Sigmoid colon (tissue), 7 donors: ENCODE data around the gene OR10C1. TPM values are rescaled to one million over a fixed set of nuclear protein-coding genes. Genes with fewer than 3 reads are reported as not detected.

Experiments used
- DNase-seq: peaks from one replicate; pipeline ENCODE4 v3.0.0-alpha.2; 2019
- H3K27ac ChIP-seq, 4 donors: fragments of 200-600 bp; sonication (generic); one replicate each; pipeline ENCODE4 v1.5.1; 2016 to 2019; ENCODE audit warnings: mild to moderate bottlenecking in 1 of 4
- H3K27me3 ChIP-seq, 3 donors: fragments of 200-600 bp; sonication (generic); one replicate each; pipeline ENCODE4 v1.5.1; 2019; ENCODE audit warnings: mild to moderate bottlenecking in 1 of 3
- H3K36me3 ChIP-seq, 4 donors: fragments of 200-600 bp; sonication (generic); one replicate each; pipeline ENCODE4 v1.5.1; 2016 to 2019
- H3K4me1 ChIP-seq, 4 donors: fragments of 200-600 bp; sonication (generic); one replicate each; pipeline ENCODE4 v1.5.1; 2017 to 2019
- H3K4me3 ChIP-seq, 4 donors: fragments of 200-600 bp; sonication (generic); one replicate each; pipeline ENCODE4 v1.5.1; 2017 to 2019; ENCODE audit warnings: mild to moderate bottlenecking in 2 of 4, moderate library complexity in 1 of 4
- H3K9me3 ChIP-seq, 4 donors: fragments of 200-600 bp in 3 of 4; sonication (generic) in 3 of 4; one replicate each; pipeline versions ENCODE4 v1.5.1 to v1.6.1; 2013 to 2019
- EP300 ChIP-seq, 4 donors: sonication (generic); formaldehyde crosslinking; IDR thresholded peaks; one replicate each; pipeline ENCODE4 v1.6.1; 2017; ENCODE audit warnings: antibody characterized with exemption in 4 of 4
- POLR2A ChIP-seq, 2 donors: fragments of 450-650 bp; IDR thresholded peaks; one replicate each; pipeline ENCODE4 v1.6.1; 2016; ENCODE audit warnings: antibody characterized with exemption in 2 of 2, mild to moderate bottlenecking in 2 of 2, moderate library complexity in 2 of 2
- POLR2AphosphoS5 ChIP-seq, 4 donors: sonication (generic); formaldehyde crosslinking; IDR thresholded peaks; one replicate each; pipeline ENCODE4 v1.6.1; 2017; ENCODE audit warnings: antibody characterized with exemption in 4 of 4
- WGBS, 2 donors: extraction: QIAGEN DNeasy Blood & Tissue Kit; methylation state at CpG; one replicate each; pipeline ENCODE4 v1.1.7; 2013; 5-methylcytosine and 5-hydroxymethylcytosine counted together
- intact Hi-C: fragments of 100-400 bp; cut with DNase I; formaldehyde crosslinking; loops from one replicate; pipeline ENCODE4 v1.15.1; 2023
- polyA plus RNA-seq, 3 donors: library from polyadenylated mRNA; stranded (reverse); fragments of 200-250 nt; gene quantifications; one replicate each; pipeline ENCODE4 v1.2.3, GENCODE V29; 2013
- total RNA-seq, 4 donors: library from RNA; depleted of rRNA; stranded (reverse); fragments of >200 nt; gene quantifications; one replicate each; pipeline ENCODE4 v1.1.0, GENCODE V29; 2016
- TF ChIP-seq, protein P1 (sequence below), 4 experiments: fragments of 450-650 bp in 3 of 4; fragments of 200-600 bp in 1 of 4; IDR thresholded peaks; one replicate each; pipeline ENCODE4 v1.5.1; 2016 to 2019; ENCODE audit warnings: antibody characterized with exemption in 4 of 4, mild to moderate bottlenecking in 3 of 4, moderate library complexity in 2 of 4
- donor health status: healthy with polysubstance abuse.
- donor health status: Bipolar disorder and iron deficiency.
- donor health status: healthy.

The OR10C1 gene
- total and polyA plus RNA-seq, 7 donors = not detected

DNA sequence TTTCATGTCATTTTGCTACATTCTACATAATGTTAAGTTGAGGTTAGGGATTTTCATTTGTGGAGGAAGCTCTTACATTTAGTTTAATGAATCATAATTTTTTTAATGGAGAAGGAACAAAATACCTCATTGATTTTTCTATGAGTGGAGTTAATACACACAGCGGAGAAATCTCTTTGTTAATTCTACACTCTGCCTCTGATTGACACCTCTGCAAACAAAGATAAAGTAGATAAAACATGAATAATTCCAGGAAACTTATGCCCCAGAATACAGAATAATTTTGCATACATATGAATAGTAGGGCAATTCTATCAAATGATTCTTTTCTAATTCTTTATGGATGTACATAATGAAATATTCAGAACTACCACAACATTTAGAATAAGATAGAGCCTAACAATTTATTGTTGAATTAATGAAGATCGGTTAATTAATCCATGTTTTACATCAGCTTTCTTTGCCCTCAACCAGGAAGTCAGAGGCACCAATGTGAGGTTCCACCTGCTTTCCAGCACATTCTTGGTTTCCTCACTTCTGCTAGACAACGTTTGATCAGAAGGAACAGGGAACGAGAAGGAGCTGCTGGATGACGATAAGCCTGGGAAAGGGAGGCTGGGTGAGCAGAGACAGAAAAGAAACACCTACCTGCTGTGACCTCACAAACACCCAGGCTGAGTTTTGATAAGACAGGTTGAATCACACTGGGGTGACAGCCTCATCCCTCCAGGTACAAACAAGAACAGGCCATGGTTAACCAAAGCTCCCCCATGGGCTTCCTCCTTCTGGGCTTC lies 22.1 kb downstream of the OR10C1 start:
- Histone ChIP-seq H3K27ac (no peak overlapping the region), H3K36me3 (no peaks in the 10 kb centered on the region)
- 65 to 86% methylated on average over 5 of the region's 5 CpGs for WGBS, 2 donors

DNA sequence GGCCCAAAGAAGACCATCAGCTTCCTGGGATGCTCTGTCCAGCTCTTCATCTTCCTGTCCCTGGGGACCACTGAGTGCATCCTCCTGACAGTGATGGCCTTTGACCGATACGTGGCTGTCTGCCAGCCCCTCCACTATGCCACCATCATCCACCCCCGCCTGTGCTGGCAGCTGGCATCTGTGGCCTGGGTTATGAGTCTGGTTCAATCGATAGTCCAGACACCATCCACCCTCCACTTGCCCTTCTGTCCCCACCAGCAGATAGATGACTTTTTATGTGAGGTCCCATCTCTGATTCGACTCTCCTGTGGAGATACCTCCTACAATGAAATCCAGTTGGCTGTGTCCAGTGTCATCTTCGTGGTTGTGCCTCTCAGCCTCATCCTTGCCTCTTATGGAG lies 22.9 kb downstream of the OR10C1 start:
- TF ChIP-seq POLR2A (IDR thresholded peaks at IDR 0.05) (no peak), EP300 (IDR thresholded peaks at IDR 0.05) (no peak), POLR2AphosphoS5 (IDR thresholded peaks at IDR 0.05) (no peak)
- TF ChIP-seq, protein P1, sequence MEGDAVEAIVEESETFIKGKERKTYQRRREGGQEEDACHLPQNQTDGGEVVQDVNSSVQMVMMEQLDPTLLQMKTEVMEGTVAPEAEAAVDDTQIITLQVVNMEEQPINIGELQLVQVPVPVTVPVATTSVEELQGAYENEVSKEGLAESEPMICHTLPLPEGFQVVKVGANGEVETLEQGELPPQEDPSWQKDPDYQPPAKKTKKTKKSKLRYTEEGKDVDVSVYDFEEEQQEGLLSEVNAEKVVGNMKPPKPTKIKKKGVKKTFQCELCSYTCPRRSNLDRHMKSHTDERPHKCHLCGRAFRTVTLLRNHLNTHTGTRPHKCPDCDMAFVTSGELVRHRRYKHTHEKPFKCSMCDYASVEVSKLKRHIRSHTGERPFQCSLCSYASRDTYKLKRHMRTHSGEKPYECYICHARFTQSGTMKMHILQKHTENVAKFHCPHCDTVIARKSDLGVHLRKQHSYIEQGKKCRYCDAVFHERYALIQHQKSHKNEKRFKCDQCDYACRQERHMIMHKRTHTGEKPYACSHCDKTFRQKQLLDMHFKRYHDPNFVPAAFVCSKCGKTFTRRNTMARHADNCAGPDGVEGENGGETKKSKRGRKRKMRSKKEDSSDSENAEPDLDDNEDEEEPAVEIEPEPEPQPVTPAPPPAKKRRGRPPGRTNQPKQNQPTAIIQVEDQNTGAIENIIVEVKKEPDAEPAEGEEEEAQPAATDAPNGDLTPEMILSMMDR (IDR thresholded peaks at IDR 0.05) = no peak
- H3K27me3 ChIP-seq = no peaks in the 10 kb centered on the region
- no peaks in the 10 kb centered on the region for H3K9me3 ChIP-seq
- intact Hi-C loops = no loop called here
- no peaks in the 10 kb centered on the region for H3K4me1 ChIP-seq
- no peaks in the 10 kb centered on the region for H3K36me3 ChIP-seq
- no peak overlapping the region for H3K4me3 ChIP-seq
- no peak overlapping the region for H3K27ac ChIP-seq
- DNase-seq = no peak
- WGBS, 2 donors = 74 to 81% methylated on average over 6 of the region's 6 CpGs

More for the DNA sequence above, 22.1 kb downstream of the OR10C1 start:
- Histone ChIP-seq H3K4me3 (no peak overlapping the region), H3K9me3 (no peaks in the 10 kb centered on the region), H3K4me1 (no peaks in the 10 kb centered on the region), H3K27me3 (no peaks in the 10 kb centered on the region)
- no peak for TF ChIP-seq EP300 (IDR thresholded peaks at IDR 0.05)
- TF ChIP-seq, protein P1 (IDR thresholded peaks at IDR 0.05) = no peak
- no peak for TF ChIP-seq POLR2A (IDR thresholded peaks at IDR 0.05)
- no peak for TF ChIP-seq POLR2AphosphoS5 (IDR thresholded peaks at IDR 0.05)
- DNase-seq = no peak
- intact Hi-C loops = no loop called here

DNA sequence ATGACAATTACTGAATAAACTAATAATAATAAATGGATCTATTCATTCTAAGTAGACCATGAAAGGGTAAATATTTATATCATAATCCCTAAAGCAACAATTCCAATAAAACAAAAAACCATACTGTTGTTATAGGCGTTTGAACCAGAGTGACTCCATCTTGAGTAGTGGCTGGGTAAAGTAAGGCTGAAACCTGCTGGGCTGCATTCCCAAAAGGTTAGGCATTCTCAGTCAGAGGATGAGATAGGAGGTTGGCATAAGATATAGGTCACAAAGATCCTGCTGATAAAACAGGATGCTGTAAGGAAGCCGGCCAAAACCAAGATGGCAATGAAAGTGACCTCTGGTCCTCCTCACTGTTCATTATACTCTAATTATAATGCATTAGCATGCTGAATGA lies 26.2 kb downstream of the OR10C1 start:
- no peaks in the 10 kb centered on the region for H3K27me3 ChIP-seq
- no peaks in the 10 kb centered on the region for H3K4me1 ChIP-seq
- H3K9me3 ChIP-seq = no peaks in the 10 kb centered on the region
- no peak overlapping the region for H3K27ac ChIP-seq
- H3K36me3 ChIP-seq = no peaks in the 10 kb centered on the region
- WGBS, 2 donors = 53 to 80% methylated on average over 2 of the region's 2 CpGs
- intact Hi-C loops = no loop called here
- H3K4me3 ChIP-seq = no peak overlapping the region
- no peak for DNase-seq
- TF ChIP-seq, protein P1 (IDR thresholded peaks at IDR 0.05) = no peak
- TF ChIP-seq EP300 (IDR thresholded peaks at IDR 0.05) (no peak), POLR2AphosphoS5 (IDR thresholded peaks at IDR 0.05) (no peak), POLR2A (IDR thresholded peaks at IDR 0.05) (no peak)

DNA sequence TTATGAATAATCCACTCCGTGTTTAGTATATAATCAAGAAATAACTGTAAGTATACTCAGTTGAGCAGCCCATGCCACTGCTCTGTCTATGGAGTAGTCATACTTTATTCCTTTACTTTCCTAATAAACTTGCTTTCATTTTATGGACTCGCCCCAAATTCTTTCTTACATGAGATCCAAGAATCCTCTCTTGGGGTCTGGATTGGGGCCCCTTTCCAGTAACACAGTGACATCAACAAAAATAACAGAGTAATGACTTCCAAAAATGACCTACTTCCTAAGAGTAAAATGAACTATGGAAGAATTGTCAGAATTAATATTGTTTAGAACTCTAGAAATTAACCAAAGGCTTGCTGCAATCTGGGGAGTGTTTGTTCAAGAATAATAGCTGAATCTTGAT lies 26.7 kb downstream of the OR10C1 start:
- TF ChIP-seq, protein P1 (IDR thresholded peaks at IDR 0.05) = no peak
- TF ChIP-seq POLR2A (IDR thresholded peaks at IDR 0.05) = no peak
- TF ChIP-seq EP300 (IDR thresholded peaks at IDR 0.05) = no peak
- no peak for TF ChIP-seq POLR2AphosphoS5 (IDR thresholded peaks at IDR 0.05)
- Histone ChIP-seq H3K27me3 (no peaks in the 10 kb centered on the region), H3K9me3 (no peaks in the 10 kb centered on the region), H3K4me1 (no peaks in the 10 kb centered on the region), H3K27ac (no peak overlapping the region), H3K4me3 (no peak overlapping the region), H3K36me3 (no peaks in the 10 kb centered on the region)
- DNase-seq = no peak
- 88 to 90% methylated on average over 2 of the region's 2 CpGs for WGBS, 2 donors
- intact Hi-C loops = no loop called here
